ENCODE results near the gene SHOC1.
"Not testable (repeated sequence)": the region's sequence is repeated elsewhere in the genome, so short reads cannot be mapped to it uniquely, and the experiment has no call there.

The SHOC1 gene

GRCh38 chr9:111804636-111805035 is 9.9 kb upstream of the SHOC1 start:
- no peak for DNase-seq

- DNase-seq: no peak
Observed at GRCh38 chr9:111803924-111804323, 9.2 kb upstream of the SHOC1 start.

GRCh38 chr9:111799915-111800526 is 5.3 kb upstream of the SHOC1 start:
- DNase-seq: peak; percentile 66

- no peak for DNase-seq
Observed at GRCh38 chr9:111799506-111799905, 4.8 kb upstream of the SHOC1 start.

- no peak for DNase-seq
Observed at GRCh38 chr9:111798786-111799185, 4.0 kb upstream of the SHOC1 start.

- DNase-seq: no peak
Observed at GRCh38 chr9:111795557-111795839, 761 bp upstream of the SHOC1 start.

GRCh38 chr9:111791821-111792220 is 2.9 kb downstream of the SHOC1 start:
- not testable (repeated sequence) for DNase-seq

- no peak for DNase-seq
Observed at GRCh38 chr9:111789881-111790280, 4.9 kb downstream of the SHOC1 start.

- no peak for DNase-seq
Observed at GRCh38 chr9:111783857-111784256, 10.9 kb downstream of the SHOC1 start.

GRCh38 chr9:111783424-111783823 is 11.3 kb downstream of the SHOC1 start:
- no peak for DNase-seq

- DNase-seq: no peak
Observed at GRCh38 chr9:111766066-111766465, 28.7 kb downstream of the SHOC1 start.

- no peak for DNase-seq
Observed at GRCh38 chr9:111762556-111762955, 32.2 kb downstream of the SHOC1 start.

GRCh38 chr9:111759762-111760639 is 34.7 kb downstream of the SHOC1 start:
- DNase-seq: peak; percentile 75

- DNase-seq: no peak
Observed at GRCh38 chr9:111754800-111755199, 39.9 kb downstream of the SHOC1 start.

GRCh38 chr9:111752455-111752854 is 42.3 kb downstream of the SHOC1 start:
- no peak for DNase-seq

Data from NCI-H69 (cell line).